HepG2 (cell line): ENCODE measurements around the gene MARK4. TPM values are rescaled to one million over a fixed set of nuclear protein-coding genes. Genes with fewer than 3 reads are reported as not detected.

Experiments
- ATAC-seq: fragments of 200-7000 bp; cut with Tn5 transposase; 3 replicates; pipeline ENCODE4 v1.9.1; 2020; ENCODE audit warnings: mild to moderate bottlenecking, moderate library complexity
- BruUV-seq: library from RNA; stranded (reverse); fragments of 400-500 nt; replicated peaks from 2 replicates; lab custom pipeline; 2021; lab: Mats Ljungman, UMichigan
- CTCF ChIA-PET: fragments of 300-600 bp; formaldehyde crosslinking; extraction: SDS; loops from one replicate; lab custom pipeline; 2021; ENCODE audit warnings: low total read pairs, inconsistent platforms, low intra/inter-chr PET ratio; lab: Yijun Ruan, JAX
- POLR2A ChIA-PET: fragments of 350-600 bp; sonication (Branson Sonifier 250); formaldehyde crosslinking; loops from one replicate; lab custom pipeline; 2020; ENCODE audit warnings: antibody characterized with exemption, inconsistent platforms; lab: Yijun Ruan, JAX
- DNase-seq: peaks from one replicate; pipeline ENCODE4 v3.0.0-alpha.2; 2015; ENCODE audit warnings: low spot score
- FAIRE-seq: peaks from 3 replicates; lab custom pipeline; 2011; peaks lifted over from hg19 to GRCh38; lab: Jason Lieb, UNC
- H2AFZ ChIP-seq: one replicate; pipeline ENCODE4 v1.6.1; 2011; ENCODE audit warnings: low read length, inconsistent platforms
- H3K27ac ChIP-seq: fragments of 300-600 bp; 3 replicates; pipeline ENCODE4 v1.8.0; 2011; ENCODE audit warnings: mixed run types, mild to moderate bottlenecking, mixed read lengths, low read length, inconsistent platforms; ENCODE audit not compliant: insufficient read depth; ENCODE audit errors: extremely low read length
- H3K27me3 ChIP-seq, 2 experiments: fragments of 200-600 bp in 1 of 2; 2 replicates in 1 of 2; 3 replicates in 1 of 2; pipeline versions ENCODE4 v1.6.0 to v1.8.0; 2011; ENCODE audit warnings: low read length in 2 of 2, mild to moderate bottlenecking in 2 of 2, moderate library complexity in 2 of 2, inconsistent platforms in 1 of 2; ENCODE audit not compliant: insufficient read depth in 2 of 2, control insufficient read depth in 1 of 2
- H3K36me3 ChIP-seq, 2 experiments: fragments of 200-600 bp in 1 of 2; replicated peaks in 1 of 2; 2 replicates in 1 of 2; 3 replicates in 1 of 2; pipeline versions ENCODE4 v1.5.1 to v1.8.0; 2011; ENCODE audit warnings: low read length in 2 of 2, inconsistent platforms in 1 of 2; ENCODE audit not compliant: insufficient read depth in 2 of 2, control insufficient read depth in 1 of 2
- H3K4me1 ChIP-seq: 2 replicates; pipeline ENCODE4 v1.5.1; 2012; ENCODE audit warnings: low read length, inconsistent platforms; ENCODE audit not compliant: insufficient read depth
- H3K4me2 ChIP-seq: 2 replicates; pipeline ENCODE4 v1.6.0; 2011; ENCODE audit warnings: low read depth, low read length, inconsistent platforms
- H3K4me3 ChIP-seq, 3 experiments: fragments of 200-600 bp in 1 of 3; sonication (generic), shearing (Covaris generic) in 1 of 3; replicated peaks in 1 of 3; 2 replicates each; pipeline ENCODE4 v1.5.1; 2011 to 2016; ENCODE audit warnings: low read length in 3 of 3, inconsistent platforms in 2 of 3, low read depth in 2 of 3, mild to moderate bottlenecking in 2 of 3, control low read depth in 1 of 3, mixed read lengths in 1 of 3; ENCODE audit not compliant: insufficient read depth in 1 of 3
- H3K79me2 ChIP-seq: one replicate; pipeline ENCODE4 v1.6.1; 2011; ENCODE audit warnings: low read length, inconsistent platforms; ENCODE audit not compliant: insufficient read depth
- H3K9ac ChIP-seq: 2 replicates; pipeline ENCODE4 v1.6.0; 2011; ENCODE audit warnings: mild to moderate bottlenecking, low read depth, low read length, inconsistent platforms; ENCODE audit not compliant: insufficient read depth
- H3K9me3 ChIP-seq: 2 replicates; pipeline ENCODE4 v1.5.1; 2012; ENCODE audit warnings: mild to moderate bottlenecking, low read length
- H4K20me1 ChIP-seq: 2 replicates; pipeline ENCODE4 v1.6.0; 2011; ENCODE audit warnings: inconsistent platforms, mild to moderate bottlenecking, low read length, moderate library complexity; ENCODE audit not compliant: insufficient read depth
- AGO2 ChIP-seq: fragments of 200-400 bp; formaldehyde crosslinking; optimal IDR thresholded peaks from 2 replicates; pipeline ENCODE3; 2017; ENCODE audit warnings: mild to moderate bottlenecking, low read depth, low read length, moderate library complexity
- FOSL2 ChIP-seq: sonication (generic); formaldehyde crosslinking; IDR thresholded peaks from 2 replicates; pipeline ENCODE4 v1.4.0; 2020; ENCODE audit warnings: missing genetic modification reagents
- KMT2B ChIP-seq: IDR thresholded peaks from 2 replicates; pipeline ENCODE4 v1.6.1; 2016; ENCODE audit warnings: missing genetic modification reagents, missing compliant biosample characterization
- MIER2 ChIP-seq: IDR thresholded peaks from 2 replicates; pipeline ENCODE4 v1.6.1; 2016; ENCODE audit warnings: missing biosample characterization, missing genetic modification reagents
- MTF1 ChIP-seq: sonication (generic); formaldehyde crosslinking; IDR thresholded peaks from 2 replicates; pipeline ENCODE4 v1.5.0; 2020; ENCODE audit warnings: missing genetic modification reagents
- NFIB ChIP-seq: sonication (generic); formaldehyde crosslinking; IDR thresholded peaks from 2 replicates; pipeline ENCODE4 v1.9.0; 2021; ENCODE audit warnings: missing genetic modification reagents, mild to moderate bottlenecking, borderline replicate concordance
- RFXANK ChIP-seq: IDR thresholded peaks from 2 replicates; pipeline ENCODE4 v1.6.1; 2016
- SAP130 ChIP-seq: IDR thresholded peaks from 2 replicates; pipeline ENCODE4 v1.6.1; 2016; ENCODE audit warnings: low read depth
- SETDB1 ChIP-seq: sonication (generic); formaldehyde crosslinking; IDR thresholded peaks from 2 replicates; pipeline ENCODE4 v1.5.1; 2020; ENCODE audit warnings: missing genetic modification reagents, mild to moderate bottlenecking, borderline replicate concordance
- SKI ChIP-seq: fragments of 450-650 bp; IDR thresholded peaks from one replicate; pipeline ENCODE4 v1.6.1; 2018; ENCODE audit warnings: mild to moderate bottlenecking; ENCODE audit not compliant: partially characterized antibody
- SUZ12 ChIP-seq: fragments of 150-350 bp; IDR thresholded peaks from 2 replicates; pipeline ENCODE4 v1.6.1; 2014; ENCODE audit warnings: low read depth, low read length
- TBX2 ChIP-seq: sonication (generic); formaldehyde crosslinking; IDR thresholded peaks from 2 replicates; pipeline ENCODE4 v1.5.0; 2020; ENCODE audit warnings: missing genetic modification reagents, mild to moderate bottlenecking, borderline replicate concordance
- ZC3H13 ChIP-seq: sonication (generic); formaldehyde crosslinking; IDR thresholded peaks from 2 replicates; pipeline ENCODE4 v1.8.1; 2023; ENCODE audit warnings: mild to moderate bottlenecking, missing genetic modification reagents, moderate library complexity
- ZKSCAN8 ChIP-seq: IDR thresholded peaks from 2 replicates; pipeline ENCODE4 v1.6.1; 2016; ENCODE audit warnings: borderline replicate concordance, missing genetic modification reagents, missing compliant biosample characterization
- ZNF543 ChIP-seq: sonication (generic); formaldehyde crosslinking; IDR thresholded peaks from 2 replicates; pipeline ENCODE4 v1.4.0; 2020; ENCODE audit warnings: mild to moderate bottlenecking, missing genetic modification reagents
- WGBS: methylation state at CpG from one replicate; pipeline ENCODE4 v1.1.6; 2017; ENCODE audit warnings: low lambda C conversion rate; 5-methylcytosine and 5-hydroxymethylcytosine counted together
- in situ Hi-C: cut with HindIII; loops from 2 replicates; pipeline ENCODE4 v1.10.0; 2017; ENCODE audit warnings: low pct_unique_long_range_greater_than_20kb; ENCODE audit not compliant: extremely low pct_ligation_motif_present
- intact Hi-C: fragments of 100-400 bp; cut with micrococcal nuclease; formaldehyde crosslinking; loops from one replicate; pipeline ENCODE4 v1.10.0; 2022; ENCODE audit not compliant: unreplicated experiment
- polyA plus RNA-seq, 8 experiments: library from polyadenylated mRNA; depleted of rRNA in 3 of 8; stranded (reverse) in 7 of 8; unstranded in 1 of 8; fragments of >200 nt; fragmentation: Illumina TruSeq in 4 of 8; extraction: Trizol in 4 of 8; gene quantifications; 2 replicates each; pipeline versions ENCODE4 v1.2.1 to v1.2.3, GENCODE V29; 2011 to 2016; ENCODE audit warnings: low read depth in 4 of 8, missing spikeins in 1 of 8, mixed read lengths in 1 of 8; ENCODE audit not compliant: insufficient read depth in 1 of 8
- total RNA-seq, 5 experiments: library from RNA; depleted of rRNA; stranded (reverse); fragments of >200 nt; fragmentation: Illumina TruSeq; extraction: Trizol; gene quantifications; 2 replicates each; pipeline ENCODE4 v1.2.3, GENCODE V29; 2016; ENCODE audit warnings: low read depth in 1 of 5
- TF ChIP-seq, protein P1 (sequence below): sonication (generic); formaldehyde crosslinking; IDR thresholded peaks from 2 replicates; pipeline ENCODE4 v1.4.0; 2020; ENCODE audit warnings: missing genetic modification reagents

The MARK4 gene
- total and polyA plus RNA-seq, 2 of the 13 experiments (the other 11 are each of a cell fraction or from before 2014, with no cell fraction given): 7.0 to 12.2 TPM

DNA sequence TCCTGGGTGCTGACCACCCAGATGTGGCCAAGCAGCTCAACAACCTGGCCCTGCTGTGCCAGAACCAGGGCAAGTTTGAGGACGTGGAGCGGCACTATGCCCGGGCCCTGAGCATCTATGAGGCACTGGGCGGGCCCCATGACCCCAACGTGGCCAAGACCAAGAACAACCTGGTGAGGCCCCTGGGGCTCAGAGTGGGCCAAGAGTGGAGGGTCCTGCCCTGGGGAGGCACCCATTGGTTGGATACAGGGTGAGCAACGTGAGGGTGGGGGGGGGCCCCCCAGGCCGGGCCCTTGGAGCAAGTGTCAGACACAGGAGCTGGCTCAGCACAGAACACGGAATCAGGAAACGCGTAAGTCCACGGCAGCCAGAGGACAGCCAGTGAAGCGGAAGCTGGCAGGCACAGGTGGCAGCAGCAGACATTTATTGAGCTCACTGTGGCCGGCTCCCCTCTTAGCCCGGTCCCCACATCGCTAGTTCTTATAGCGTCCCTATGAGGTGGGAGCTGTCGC is 98.4 kb downstream of the MARK4 start:
- WGBS: 97% methylated on average over 11 of the region's 17 CpGs
- CTCF ChIA-PET: no interaction called here
- no peak for FAIRE-seq

DNA sequence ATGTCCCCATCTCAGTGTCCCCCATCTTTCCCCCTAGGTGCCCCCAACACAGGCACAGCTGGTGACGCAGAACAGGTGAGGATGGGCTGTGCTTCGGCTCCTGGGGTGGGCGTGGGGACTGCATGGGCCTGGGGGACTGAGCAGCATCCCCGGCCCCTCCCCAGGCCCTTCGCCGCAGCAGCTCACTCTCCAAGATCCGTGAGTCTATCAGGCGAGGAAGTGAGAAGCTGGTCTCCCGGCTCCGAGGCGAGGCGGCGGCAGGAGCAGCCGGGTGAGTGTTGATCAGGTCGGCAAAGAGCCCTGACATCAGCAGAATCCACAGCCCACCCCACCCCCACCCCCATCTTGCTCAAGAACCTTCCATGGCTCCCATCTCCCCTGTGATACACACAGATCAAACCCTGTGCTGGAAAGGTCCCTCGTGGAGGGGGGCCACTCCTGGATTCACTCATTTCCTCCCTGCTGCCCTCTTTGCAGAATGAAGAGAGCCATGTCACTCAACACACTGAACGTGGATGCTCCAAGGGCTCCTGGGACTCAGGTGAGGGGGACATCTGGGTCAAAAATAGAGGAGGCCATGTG is 99.5 kb downstream of the MARK4 start:
- H3K27ac ChIP-seq: no peak overlapping the region
- H3K9me3 ChIP-seq: no peaks in the 10 kb centered on the region
- peaks cover 7% of the 10 kb centered on the region; the same call in 1 of the 2 replicates for H3K4me1 ChIP-seq
- peaks cover 3 to 19% of the 10 kb centered on the region in 2 experiments; a peak in 4 of 5 replicates for H3K27me3 ChIP-seq
- no TSS peak for BruUV-seq
- H3K9ac ChIP-seq: no peak overlapping the region
- no peak overlapping the region for H3K4me2 ChIP-seq
- no peak for ATAC-seq
- WGBS: 93% methylated on average over 10 of the region's 17 CpGs
- no peak overlapping the region for H3K4me3 ChIP-seq
- no peak overlapping the region for H2AFZ ChIP-seq
- ChIA-PET CTCF (no interaction called here), POLR2A (no interaction called here)
- intact Hi-C loops: no loop called here
- in situ Hi-C loops: no loop called here
- DNase-seq: no peak
- H4K20me1 ChIP-seq: no peaks in the 10 kb centered on the region
- H3K79me2 ChIP-seq: no peaks in the 10 kb centered on the region
- no peak for FAIRE-seq
- H3K36me3 ChIP-seq: peaks cover 17 to 44% of the 10 kb centered on the region in 2 experiments; a peak in 4 of 5 replicates
- TF ChIP-seq SUZ12 (no peak), NFIB (CRISPR knock-in tag) (no peak), ZNF543 (CRISPR knock-in tag) (no peak), FOSL2 (CRISPR knock-in tag) (no peak), ZKSCAN8 (CRISPR knock-in tag) (no peak), KMT2B (CRISPR knock-in tag) (no peak), SETDB1 (no peak), SKI (no peak), MIER2 (CRISPR knock-in tag) (no peak), SAP130 (CRISPR knock-in tag) (no peak), TBX2 (CRISPR knock-in tag) (no peak), RFXANK (CRISPR knock-in tag) (no peak)

More for the DNA sequence above, 98.4 kb downstream of the MARK4 start:
- Histone ChIP-seq H4K20me1 (no peaks in the 10 kb centered on the region), H3K27me3 (peaks cover 3 to 28% of the 10 kb centered on the region in 2 experiments; a peak in 4 of 5 replicates), H3K9me3 (no peaks in the 10 kb centered on the region), H3K9ac (no peak overlapping the region), H3K27ac (no peak overlapping the region)
- intact Hi-C loops (no loop called here), in situ Hi-C loops (loop anchor here (10.0 kb wide), 1 partner anchor 145 kb away; no protein-coding TSS in a partner anchor)
- no TSS peak for BruUV-seq
- no peak for ATAC-seq
- TF ChIP-seq, protein P1, sequence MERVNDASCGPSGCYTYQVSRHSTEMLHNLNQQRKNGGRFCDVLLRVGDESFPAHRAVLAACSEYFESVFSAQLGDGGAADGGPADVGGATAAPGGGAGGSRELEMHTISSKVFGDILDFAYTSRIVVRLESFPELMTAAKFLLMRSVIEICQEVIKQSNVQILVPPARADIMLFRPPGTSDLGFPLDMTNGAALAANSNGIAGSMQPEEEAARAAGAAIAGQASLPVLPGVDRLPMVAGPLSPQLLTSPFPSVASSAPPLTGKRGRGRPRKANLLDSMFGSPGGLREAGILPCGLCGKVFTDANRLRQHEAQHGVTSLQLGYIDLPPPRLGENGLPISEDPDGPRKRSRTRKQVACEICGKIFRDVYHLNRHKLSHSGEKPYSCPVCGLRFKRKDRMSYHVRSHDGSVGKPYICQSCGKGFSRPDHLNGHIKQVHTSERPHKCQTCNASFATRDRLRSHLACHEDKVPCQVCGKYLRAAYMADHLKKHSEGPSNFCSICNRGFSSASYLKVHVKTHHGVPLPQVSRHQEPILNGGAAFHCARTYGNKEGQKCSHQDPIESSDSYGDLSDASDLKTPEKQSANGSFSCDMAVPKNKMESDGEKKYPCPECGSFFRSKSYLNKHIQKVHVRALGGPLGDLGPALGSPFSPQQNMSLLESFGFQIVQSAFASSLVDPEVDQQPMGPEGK: no peak
- TF ChIP-seq MTF1 (CRISPR knock-in tag) (no peak), ZC3H13 (CRISPR knock-in tag) (0 out of 2 replicates have a peak, but pooled peaks have one; percentile 9), AGO2 (peak; percentile 65)
- TF ChIP-seq, all 625 proteins: peak for 2
- peaks cover 13 to 37% of the 10 kb centered on the region in 2 experiments; a peak in 4 of 5 replicates for H3K36me3 ChIP-seq
- H3K4me3 ChIP-seq: no peak overlapping the region
- no peak for DNase-seq
- POLR2A ChIA-PET: no interaction called here
- no peak overlapping the region for H2AFZ ChIP-seq
- H3K4me2 ChIP-seq: no peak overlapping the region
- no peaks in the 10 kb centered on the region for H3K79me2 ChIP-seq
- peaks cover 7% of the 10 kb centered on the region; the same call in 1 of the 2 replicates for H3K4me1 ChIP-seq
